Left forelimb (tissue), 1 donor: ENCODE results near the gene CNIH3.
"Not testable (repeated sequence)": the region's sequence is repeated elsewhere in the genome, so short reads cannot be mapped to it uniquely, and the experiment has no call there.

Experiments used
- DNase-seq: peaks from one replicate; pipeline ENCODE4 v3.0.0-alpha.2; 2018; ENCODE audit warnings: low spot score

The CNIH3 gene

GRCh38 chr1:224643653-224644052 is 27.5 kb downstream of the CNIH3 start:
- no peak for DNase-seq

- no peak for DNase-seq
These were observed 28.5 kb downstream of the CNIH3 start for GRCh38 chr1:224644553-224645154.

- no peak for DNase-seq
These were observed 31.3 kb downstream of the CNIH3 start for GRCh38 chr1:224647449-224647848.

- DNase-seq = no peak
These were observed 34.2 kb downstream of the CNIH3 start for GRCh38 chr1:224650290-224650689.

- no peak for DNase-seq
These were observed 35.1 kb downstream of the CNIH3 start for GRCh38 chr1:224651188-224651587.

- DNase-seq = no peak
These were observed 40.3 kb downstream of the CNIH3 start for GRCh38 chr1:224656392-224656791.

- no peak for DNase-seq
These were observed 44.0 kb downstream of the CNIH3 start for GRCh38 chr1:224660074-224660473.

- no peak for DNase-seq
These were observed 46.8 kb downstream of the CNIH3 start for GRCh38 chr1:224662870-224663269.

GRCh38 chr1:224665016-224665415 is 48.9 kb downstream of the CNIH3 start:
- DNase-seq = no peak

GRCh38 chr1:224666078-224666477 is 50.0 kb downstream of the CNIH3 start:
- DNase-seq = no peak

GRCh38 chr1:224666913-224667312 is 50.8 kb downstream of the CNIH3 start:
- DNase-seq = no peak

GRCh38 chr1:224668984-224669383 is 52.9 kb downstream of the CNIH3 start:
- DNase-seq = no peak

GRCh38 chr1:224669403-224669802 is 53.3 kb downstream of the CNIH3 start:
- no peak for DNase-seq

GRCh38 chr1:224670506-224670905 is 54.4 kb downstream of the CNIH3 start:
- no peak for DNase-seq

GRCh38 chr1:224671076-224671475 is 55.0 kb downstream of the CNIH3 start:
- DNase-seq = no peak

- DNase-seq = no peak
These were observed 57.0 kb downstream of the CNIH3 start for GRCh38 chr1:224673141-224673540.

- no peak for DNase-seq
These were observed 59.5 kb downstream of the CNIH3 start for GRCh38 chr1:224675590-224675989.

GRCh38 chr1:224676551-224676950 is 60.4 kb downstream of the CNIH3 start:
- no peak for DNase-seq

- DNase-seq = no peak
These were observed 62.1 kb downstream of the CNIH3 start for GRCh38 chr1:224678168-224678567.

- no peak for DNase-seq
These were observed 63.5 kb downstream of the CNIH3 start for GRCh38 chr1:224679606-224680005.

GRCh38 chr1:224681816-224682215 is 65.7 kb downstream of the CNIH3 start:
- DNase-seq = no peak

- no peak for DNase-seq
These were observed 67.8 kb downstream of the CNIH3 start for GRCh38 chr1:224683936-224684335.

- no peak for DNase-seq
These were observed 68.9 kb downstream of the CNIH3 start for GRCh38 chr1:224684979-224685425.

- not testable (repeated sequence) for DNase-seq
These were observed 70.0 kb downstream of the CNIH3 start for GRCh38 chr1:224686140-224686539.
